GM19351 (cell line): Measurements from ENCODE around the gene KRTAP20-4.

Experiments
- ATAC-seq: cut with Tn5 transposase; IDR thresholded peaks from one replicate; pipeline ENCODE4 v1.9.1; 2021; ENCODE audit warnings: mild to moderate bottlenecking, moderate library complexity; ENCODE audit not compliant: unreplicated experiment

The KRTAP20-4 gene

GRCh38 chr21:30620522-30620921, at the start of gene KRTAP20-4:
Gene KRTAP20-4, plus strand, starts transcription at chr21:30620627.
- no peak for ATAC-seq

- ATAC-seq, result no peak
Observed at GRCh38 chr21:30577766-30578165, 42.7 kb upstream of the KRTAP20-4 start.

GRCh38 chr21:30579346-30579745, 41.1 kb upstream of the KRTAP20-4 start:
- ATAC-seq, result no peak

- no peak for ATAC-seq
Observed at GRCh38 chr21:30580132-30580531, 40.3 kb upstream of the KRTAP20-4 start.

GRCh38 chr21:30582870-30583269, 37.6 kb upstream of the KRTAP20-4 start:
- ATAC-seq, result no peak

GRCh38 chr21:30590297-30590696, 30.1 kb upstream of the KRTAP20-4 start, which contains the start of gene KRTAP22-2:
Gene KRTAP22-2, minus strand, starts transcription at chr21:30590397.
- no peak for ATAC-seq

GRCh38 chr21:30592140-30592539, 28.3 kb upstream of the KRTAP20-4 start, which contains the start of gene KRTAP6-3:
Gene KRTAP6-3, plus strand, starts transcription at chr21:30592440. Its CDS starts 6 bp downstream, at chr21:30592446.
- no peak for ATAC-seq

- no peak for ATAC-seq
Observed at GRCh38 chr21:30598802-30599201, 21.6 kb upstream of the KRTAP20-4 start, which contains the start of gene KRTAP6-2. Gene KRTAP6-2, minus strand, starts transcription at chr21:30598902. Its CDS starts 28 bp downstream, at chr21:30598874.

GRCh38 chr21:30600787-30601186, 19.6 kb upstream of the KRTAP20-4 start, which contains the start of gene KRTAP22-1:
Gene KRTAP22-1, plus strand, starts transcription at chr21:30601087.
- no peak for ATAC-seq

GRCh38 chr21:30605968-30606367, 14.5 kb upstream of the KRTAP20-4 start:
- no peak for ATAC-seq

GRCh38 chr21:30612132-30612531, 8.3 kb upstream of the KRTAP20-4 start:
- ATAC-seq, result no peak

- no peak for ATAC-seq
Observed at GRCh38 chr21:30613836-30614235, 6.6 kb upstream of the KRTAP20-4 start, which contains the start of gene KRTAP6-1. Gene KRTAP6-1, minus strand, starts transcription at chr21:30613930. Its CDS starts 26 bp downstream, at chr21:30613904.

- no peak for ATAC-seq
Observed at GRCh38 chr21:30615199-30615598, 5.2 kb upstream of the KRTAP20-4 start.

- no peak for ATAC-seq
Observed at GRCh38 chr21:30616125-30616524, 4.3 kb upstream of the KRTAP20-4 start, which contains the start of gene KRTAP20-1. Gene KRTAP20-1, plus strand, starts transcription at chr21:30616425. Its CDS starts 30 bp downstream, at chr21:30616455.

GRCh38 chr21:30620080-30620479, 347 bp upstream of the KRTAP20-4 start:
- no peak for ATAC-seq

GRCh38 chr21:30623362-30623761, 2.9 kb downstream of the KRTAP20-4 start:
- ATAC-seq, result no peak

- no peak for ATAC-seq
Observed at GRCh38 chr21:30625449-30626165, 5.2 kb downstream of the KRTAP20-4 start.

- ATAC-seq, result no peak
Observed at GRCh38 chr21:30628109-30628508, 7.7 kb downstream of the KRTAP20-4 start.

- ATAC-seq, result no peak
Observed at GRCh38 chr21:30629200-30629599, 8.8 kb downstream of the KRTAP20-4 start.

- no peak for ATAC-seq
Observed at GRCh38 chr21:30634906-30635305, 14.5 kb downstream of the KRTAP20-4 start, which contains the start of gene KRTAP20-2. Gene KRTAP20-2, plus strand, starts transcription at chr21:30635206. Its CDS starts 58 bp downstream, at chr21:30635264.

GRCh38 chr21:30638686-30639085, 18.3 kb downstream of the KRTAP20-4 start:
- ATAC-seq, result no peak

- no peak for ATAC-seq
Observed at GRCh38 chr21:30642564-30642963, 22.1 kb downstream of the KRTAP20-4 start, which contains the start of gene KRTAP20-3. Gene KRTAP20-3, plus strand, starts transcription at chr21:30642864.
